DND-41 (cell line): Measurements from ENCODE around the gene NINL.

Source experiments
- ATAC-seq: fragments of 200-7000 bp; cut with Tn5 transposase; 3 replicates; pipeline ENCODE4 v1.9.1; 2021; ENCODE audit warnings: low read depth; ENCODE audit not compliant: insufficient read depth
- DNase-seq: peaks from one replicate; pipeline ENCODE4 v3.0.0-alpha.2; 2020
- H2AFZ ChIP-seq: 2 replicates; pipeline ENCODE4 v1.6.0; 2012; ENCODE audit warnings: low read depth, low read length
- H3K27ac ChIP-seq: 2 replicates; pipeline ENCODE4 v1.5.1; 2012; ENCODE audit warnings: low read length, inconsistent platforms
- H3K27me3 ChIP-seq: fragments of 200-600 bp; sonication (generic); 2 replicates; pipeline ENCODE4 v1.6.0; 2012; ENCODE audit warnings: low read length, mild to moderate bottlenecking, inconsistent platforms; ENCODE audit not compliant: insufficient read depth, poor library complexity
- H3K36me3 ChIP-seq: 2 replicates; pipeline ENCODE4 v1.5.1; 2012; ENCODE audit warnings: low read length, inconsistent platforms; ENCODE audit not compliant: insufficient read depth
- H3K4me1 ChIP-seq: 2 replicates; pipeline ENCODE4 v1.5.1; 2012; ENCODE audit warnings: mild to moderate bottlenecking, low read length; ENCODE audit not compliant: insufficient read depth
- H3K4me2 ChIP-seq: 2 replicates; pipeline ENCODE4 v1.6.0; 2012; ENCODE audit warnings: mild to moderate bottlenecking, moderate library complexity, low read length, inconsistent platforms; ENCODE audit not compliant: insufficient read depth
- H3K4me3 ChIP-seq, 2 experiments: fragments of 200-600 bp in 1 of 2; shearing (Covaris generic) in 1 of 2; 2 replicates each; pipeline ENCODE4 v1.5.1; 2012 to 2016; ENCODE audit warnings: inconsistent platforms in 2 of 2, low read length in 2 of 2, mild to moderate bottlenecking in 2 of 2, low read depth in 1 of 2, moderate library complexity in 1 of 2
- H3K79me2 ChIP-seq: 2 replicates; pipeline ENCODE4 v1.6.0; 2012; ENCODE audit warnings: low read length, inconsistent platforms; ENCODE audit not compliant: insufficient read depth
- H3K9ac ChIP-seq: 2 replicates; pipeline ENCODE4 v1.6.0; 2012; ENCODE audit warnings: low read depth, mild to moderate bottlenecking, inconsistent platforms, low read length, moderate library complexity
- H3K9me3 ChIP-seq: 2 replicates; pipeline ENCODE4 v1.5.1; 2012; ENCODE audit warnings: low read length, moderate library complexity, mild to moderate bottlenecking, inconsistent platforms; ENCODE audit not compliant: insufficient read depth, severe bottlenecking
- H4K20me1 ChIP-seq: 2 replicates; pipeline ENCODE4 v1.6.0; 2012; ENCODE audit warnings: low read length; ENCODE audit not compliant: insufficient read depth
- CTCF ChIP-seq: IDR thresholded peaks from 2 replicates; pipeline ENCODE4 v1.5.1; 2012; ENCODE audit warnings: borderline replicate concordance, low read length, moderate library complexity, mild to moderate bottlenecking; ENCODE audit not compliant: poor library complexity, severe bottlenecking; ENCODE audit errors: extremely low read depth
- EZH2 ChIP-seq: IDR thresholded peaks from 3 replicates; pipeline ENCODE4 v1.6.1; 2012; ENCODE audit warnings: borderline replicate concordance, low read depth, mild to moderate bottlenecking, moderate library complexity, low read length, inconsistent platforms; ENCODE audit not compliant: severe bottlenecking

NINL gene

DNA sequence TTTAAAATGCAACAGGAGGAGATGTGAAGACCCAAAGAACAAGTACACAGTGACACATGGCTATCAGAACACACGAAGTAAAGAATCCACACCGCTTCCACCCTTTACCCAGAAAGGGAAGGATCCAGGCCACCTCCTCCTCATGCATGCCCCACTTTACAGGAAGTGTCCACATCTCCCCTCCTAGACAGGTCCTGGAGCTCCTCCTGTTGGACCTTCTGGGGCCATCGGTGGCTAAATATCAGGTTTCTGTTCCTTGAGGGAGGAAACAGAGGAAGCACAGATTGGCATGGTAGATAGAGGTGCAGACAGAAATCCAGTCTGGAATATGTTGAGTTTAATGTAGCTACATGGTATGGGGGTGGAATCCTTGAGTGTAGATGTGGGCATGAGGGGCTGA is 10.9 kb downstream of the NINL start:
- TF ChIP-seq CTCF (peak; percentile 45), EZH2 (no peak)
- Histone ChIP-seq H3K4me1 (no peaks in the 10 kb centered on the region), H3K9ac (no peak overlapping the region), H3K4me2 (no peak overlapping the region), H3K27ac (0 out of 2 replicates have a peak overlapping the region, but pooled peaks have one; percentile 12), H2AFZ (no peak overlapping the region), H4K20me1 (peaks cover 22% of the 10 kb centered on the region; the same call in 1 of the 2 replicates), H3K79me2 (peaks cover 92% of the 10 kb centered on the region), H3K27me3 (no peaks in the 10 kb centered on the region), H3K4me3 (no peak overlapping the region), H3K36me3 (peaks cover 28% of the 10 kb centered on the region), H3K9me3 (no peaks in the 10 kb centered on the region)
- ATAC-seq (peak; percentile 44; the same call in 1 of the 3 replicates), DNase-seq (no peak)

DNA sequence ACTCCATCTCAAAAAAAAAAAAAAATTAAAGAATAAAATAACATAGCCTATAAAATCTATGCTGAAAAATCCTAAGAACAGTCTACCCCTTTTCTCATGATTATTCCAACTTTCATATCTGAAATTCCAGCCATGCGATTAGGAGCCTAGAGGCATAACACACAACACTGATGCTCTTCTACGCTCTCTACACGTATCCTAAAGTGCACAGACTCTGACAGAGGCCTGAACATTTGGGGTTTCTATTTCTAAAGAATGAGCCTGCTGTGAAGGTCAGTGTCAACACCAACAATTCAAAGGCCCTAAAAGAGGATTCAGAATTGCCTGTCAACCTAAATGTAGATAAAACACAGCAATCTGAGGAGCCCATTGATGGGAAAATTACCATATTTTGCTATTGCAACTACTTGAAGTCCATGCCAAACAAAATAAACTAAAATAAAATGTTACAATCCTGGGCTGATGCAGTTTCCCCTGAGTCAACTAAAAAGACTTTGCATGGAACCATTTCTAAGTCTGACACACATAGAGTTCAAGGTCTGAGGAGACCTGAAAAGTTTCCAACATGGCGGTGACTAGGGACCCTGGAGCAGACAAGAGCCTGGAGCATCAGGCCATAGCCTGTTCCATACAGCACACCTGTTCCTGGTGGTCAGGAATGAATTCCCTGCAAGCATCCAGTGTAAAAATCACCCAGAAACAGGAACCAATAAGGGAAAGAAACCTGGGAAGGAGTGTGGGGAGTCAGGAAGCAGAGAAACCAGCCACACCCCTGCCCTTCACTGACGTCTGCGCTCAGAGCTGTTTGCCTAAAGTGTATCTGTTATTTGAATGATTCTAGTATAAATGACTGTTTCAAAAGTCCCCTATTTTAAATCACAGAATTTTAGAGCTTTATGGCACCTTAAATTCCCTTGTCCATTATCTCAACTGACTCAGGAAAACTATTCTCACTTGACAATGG is 11.8 kb downstream of the NINL start:
- H3K4me2 ChIP-seq, result no peak overlapping the region
- no peak overlapping the region for H2AFZ ChIP-seq
- H3K36me3 ChIP-seq, result peaks cover 28% of the 10 kb centered on the region
- H3K9me3 ChIP-seq, result no peaks in the 10 kb centered on the region
- H3K27ac ChIP-seq, result no peak overlapping the region
- H3K27me3 ChIP-seq, result no peaks in the 10 kb centered on the region
- no peak overlapping the region for H3K9ac ChIP-seq
- TF ChIP-seq EZH2 (no peak), CTCF (no peak)
- ATAC-seq (no peak), DNase-seq (no peak)
- no peaks in the 10 kb centered on the region for H3K4me1 ChIP-seq
- peaks cover 22% of the 10 kb centered on the region; the same call in 1 of the 2 replicates for H4K20me1 ChIP-seq
- H3K4me3 ChIP-seq, result no peak overlapping the region
- H3K79me2 ChIP-seq, result peaks cover 91% of the 10 kb centered on the region

DNA sequence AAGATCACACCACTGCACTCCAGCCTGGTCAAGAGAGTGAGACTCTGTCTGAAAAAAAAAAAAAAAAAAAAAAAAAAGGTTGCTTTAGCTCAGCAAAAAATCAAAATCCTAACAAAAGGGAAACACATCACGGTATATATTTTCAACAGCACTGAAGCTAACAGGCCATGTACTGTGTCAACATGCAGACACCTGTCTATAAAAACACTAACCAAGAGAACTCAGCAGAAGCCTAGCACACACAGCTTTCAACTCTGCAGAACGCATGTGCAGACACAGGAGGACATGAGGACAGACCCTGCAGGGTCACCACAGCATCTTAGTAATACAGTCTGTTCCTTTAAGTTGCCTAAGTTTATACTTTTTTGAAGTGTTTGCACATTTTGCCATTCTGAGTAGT is 13.5 kb downstream of the NINL start:
- Histone ChIP-seq H3K36me3 (peaks cover 29% of the 10 kb centered on the region), H3K27me3 (no peaks in the 10 kb centered on the region), H3K4me1 (no peaks in the 10 kb centered on the region), H2AFZ (no peak overlapping the region), H3K4me2 (no peak overlapping the region), H3K9ac (no peak overlapping the region), H4K20me1 (peaks cover 16% of the 10 kb centered on the region; the same call in 1 of the 2 replicates), H3K79me2 (peaks cover 91% of the 10 kb centered on the region), H3K4me3 (no peak overlapping the region), H3K27ac (no peak overlapping the region), H3K9me3 (no peaks in the 10 kb centered on the region)
- ATAC-seq (no peak), DNase-seq (no peak)
- TF ChIP-seq EZH2, result no peak
- TF ChIP-seq CTCF, result no peak
